HCT116 (cell line): ENCODE results near the gene LIX1. TPM values are rescaled to one million over a fixed set of nuclear protein-coding genes. Genes with fewer than 3 reads are reported as not detected.

Experiments
- ATAC-seq: fragments of 200-7000 bp; cut with Tn5 transposase; 2 replicates; pipeline ENCODE4 v1.9.1; 2020; ENCODE audit warnings: mild to moderate bottlenecking, moderate library complexity
- BruUV-seq: library from RNA; stranded (reverse); fragments of 400-500 nt; replicated peaks from 2 replicates; lab custom pipeline; 2021; lab: Mats Ljungman, UMichigan
- CTCF ChIA-PET: fragments of 300-600 bp; sonication (Branson Sonifier 250); formaldehyde crosslinking; loops from one replicate; lab custom pipeline; 2021; ENCODE audit warnings: antibody characterized with exemption; lab: Charles Lee
- POLR2A ChIA-PET: fragments of 300-600, 350-600 bp; sonication (Branson Sonifier 250); formaldehyde crosslinking; loops from one replicate; lab custom pipeline; 2021; ENCODE audit warnings: antibody characterized with exemption; lab: Charles Lee
- RAD21 ChIA-PET, 2 experiments: fragments of 300-600 bp; sonication (Branson Sonifier 250); formaldehyde crosslinking; loops; one replicate each; lab custom pipeline; 2023; ENCODE audit warnings: low total read pairs in 2 of 2; ENCODE audit not compliant: uncharacterized antibody in 2 of 2, unreplicated experiment in 2 of 2, low non-redundant PET in 1 of 2; lab: Charles Lee
- DNase-seq: peaks from one replicate; pipeline ENCODE4 v3.0.0-alpha.2; 2010; ENCODE audit warnings: low read depth, low spot score
- H2AFZ ChIP-seq: fragments of 200-600 bp; shearing (Covaris generic), sonication (generic); 2 replicates; pipeline ENCODE4 v1.6.1; 2017; ENCODE audit warnings: low read depth, mixed run types, mixed read lengths, antibody characterized with exemption, low read length; ENCODE audit not compliant: poor library complexity, severe bottlenecking
- H3K27ac ChIP-seq: 2 replicates; pipeline ENCODE4 v1.5.1; 2012; ENCODE audit warnings: low read depth, low read length
- H3K27me3 ChIP-seq: fragments of 200-600 bp; sonication (generic); 2 replicates; pipeline ENCODE4 v1.6.1; 2016; ENCODE audit warnings: mixed run types, low read length, mixed read lengths; ENCODE audit not compliant: insufficient read depth
- H3K36me3 ChIP-seq, 2 experiments: fragments of 200-500 bp in 1 of 2; fragments of 200-600 bp in 1 of 2; sonication (Bioruptor generic) in 1 of 2; sonication (generic) in 1 of 2; 2 replicates each; pipeline versions ENCODE4 v1.5.1 to v1.6.1; 2014 to 2016; ENCODE audit warnings: low read length in 2 of 2, inconsistent platforms in 1 of 2, mixed read lengths in 1 of 2, mixed run types in 1 of 2; ENCODE audit not compliant: insufficient read depth in 2 of 2, control insufficient read depth in 1 of 2
- H3K4me1 ChIP-seq, 2 experiments: fragments of 200-600 bp in 1 of 2; sonication (generic) in 1 of 2; 2 replicates each; pipeline versions ENCODE4 v1.5.1 to v1.6.1; 2012 to 2017; ENCODE audit warnings: low read length in 2 of 2, inconsistent platforms in 1 of 2, mild to moderate bottlenecking in 1 of 2, mixed read lengths in 1 of 2, mixed run types in 1 of 2, moderate library complexity in 1 of 2; ENCODE audit not compliant: insufficient read depth in 2 of 2, control insufficient read depth in 1 of 2
- H3K4me2 ChIP-seq: fragments of 200-600 bp; sonication (generic); 2 replicates; pipeline ENCODE4 v1.6.1; 2017; ENCODE audit warnings: mixed run types, low read length, mixed read lengths
- H3K4me3 ChIP-seq, 2 experiments: fragments of 200-600 bp in 1 of 2; sonication (generic) in 1 of 2; replicated peaks in 1 of 2; 2 replicates each; pipeline ENCODE4 v1.5.1; 2011 to 2016; ENCODE audit warnings: low read length in 2 of 2, control low read depth in 1 of 2, low read depth in 1 of 2, mild to moderate bottlenecking in 1 of 2, mixed read lengths in 1 of 2, mixed run types in 1 of 2
- H3K79me2 ChIP-seq: fragments of 200-600 bp; sonication (generic); 2 replicates; pipeline ENCODE4 v1.6.1; 2017; ENCODE audit warnings: mild to moderate bottlenecking, mixed run types, low read length, moderate library complexity, mixed read lengths; ENCODE audit not compliant: insufficient read depth
- H3K9ac ChIP-seq: fragments of 200-600 bp; sonication (generic); 2 replicates; pipeline ENCODE4 v1.6.1; 2016; ENCODE audit warnings: low read length, mixed read lengths
- H3K9me2 ChIP-seq: fragments of 200-600 bp; sonication (generic), shearing (Covaris generic); 2 replicates; pipeline ENCODE4 v1.6.1; 2017; ENCODE audit warnings: mixed run types, mild to moderate bottlenecking, moderate library complexity; ENCODE audit not compliant: insufficient read depth
- H3K9me3 ChIP-seq, 2 experiments: fragments of 200-500 bp in 1 of 2; fragments of 200-600 bp in 1 of 2; sonication (Bioruptor generic) in 1 of 2; sonication (generic) in 1 of 2; 2 replicates each; pipeline ENCODE4 v1.6.1; 2014 to 2017; ENCODE audit warnings: low read length in 2 of 2, mixed read lengths in 2 of 2, inconsistent platforms in 1 of 2, low read depth in 1 of 2, mild to moderate bottlenecking in 1 of 2, mixed run types in 1 of 2, moderate library complexity in 1 of 2; ENCODE audit not compliant: control insufficient read depth in 1 of 2, insufficient read depth in 1 of 2
- H4K20me1 ChIP-seq: fragments of 200-600 bp; sonication (generic), shearing (Covaris generic); 2 replicates; pipeline ENCODE4 v1.6.1; 2017; ENCODE audit warnings: mixed run types, mild to moderate bottlenecking, moderate library complexity; ENCODE audit not compliant: insufficient read depth
- ATF3 ChIP-seq: IDR thresholded peaks from 2 replicates; pipeline ENCODE4 v1.6.1; 2012
- CBX3 ChIP-seq: IDR thresholded peaks from 2 replicates; pipeline ENCODE4 v1.6.1; 2012; ENCODE audit warnings: low read depth
- ELF1 ChIP-seq: IDR thresholded peaks from 2 replicates; pipeline ENCODE4 v1.6.1; 2012; ENCODE audit warnings: low read depth, borderline replicate concordance
- EZH2 ChIP-seq: fragments of 200-600 bp; sonication (generic); IDR thresholded peaks from 2 replicates; pipeline ENCODE4 v1.6.1; 2017; ENCODE audit warnings: antibody characterized with exemption, mixed run types
- EZH2phosphoT487 ChIP-seq: fragments of 200-600 bp; IDR thresholded peaks from 2 replicates; pipeline ENCODE4 v1.6.1; 2018; ENCODE audit warnings: antibody characterized with exemption, borderline replicate concordance
- FOSL1 ChIP-seq: IDR thresholded peaks from 2 replicates; pipeline ENCODE4 v1.6.1; 2012; ENCODE audit warnings: low read depth
- MAX ChIP-seq: IDR thresholded peaks from 2 replicates; pipeline ENCODE4 v1.6.1; 2012
- POLR2A ChIP-seq: IDR thresholded peaks from 2 replicates; pipeline ENCODE4 v1.7.0; 2011; ENCODE audit warnings: borderline replicate concordance; ENCODE audit not compliant: insufficient read depth, insufficient read length; ENCODE audit errors: extremely low read depth
- REST ChIP-seq: IDR thresholded peaks from 2 replicates; pipeline ENCODE4 v1.6.1; 2012; ENCODE audit warnings: low read depth
- SIN3A ChIP-seq: IDR thresholded peaks from 2 replicates; pipeline ENCODE4 v1.6.1; 2012; ENCODE audit warnings: low read depth
- SRF ChIP-seq: IDR thresholded peaks from 2 replicates; pipeline ENCODE4 v1.6.1; 2012; ENCODE audit warnings: low read depth
- TCF7L2 ChIP-seq: IDR thresholded peaks from 2 replicates; pipeline ENCODE4 v1.7.0; 2011; ENCODE audit warnings: borderline replicate concordance, inconsistent platforms; ENCODE audit not compliant: insufficient read depth, insufficient read length; ENCODE audit errors: extremely low read depth
- YY1 ChIP-seq: IDR thresholded peaks from 2 replicates; pipeline ENCODE4 v1.6.1; 2011; ENCODE audit warnings: low read length, low read depth, moderate library complexity, mild to moderate bottlenecking; ENCODE audit not compliant: insufficient replicate concordance; ENCODE audit errors: extremely low read depth
- ZBTB33 ChIP-seq: IDR thresholded peaks from 2 replicates; pipeline ENCODE4 v1.6.1; 2011; ENCODE audit warnings: mild to moderate bottlenecking, low read length, moderate library complexity; ENCODE audit not compliant: insufficient replicate concordance; ENCODE audit errors: extremely low read depth
- intact Hi-C: fragments of 100-400 bp; cut with micrococcal nuclease; formaldehyde crosslinking; loops from 2 replicates; pipeline ENCODE4 v1.10.0; 2022
- total RNA-seq: library from RNA; stranded (reverse); gene quantifications from one replicate; pipeline ENCODE4 v1.2.1, GENCODE V29; 2021; ENCODE audit not compliant: unreplicated experiment

The LIX1 gene
- total RNA-seq, 1 experiment from 2014 or later: not detected

- no peak overlapping the region for H3K4me2 ChIP-seq
- H3K9me3 ChIP-seq: no peaks in the 10 kb centered on the region
- no peaks in the 10 kb centered on the region for H3K79me2 ChIP-seq
- intact Hi-C loops: no loop called here
- no peaks in the 10 kb centered on the region for H3K36me3 ChIP-seq
- H3K9ac ChIP-seq: no peak overlapping the region
- H3K27me3 ChIP-seq: no peaks in the 10 kb centered on the region
- TF ChIP-seq ELF1 (no peak), EZH2 (no peak), TCF7L2 (no peak), POLR2A (no peak), SRF (no peak), SIN3A (no peak), MAX (no peak), REST (no peak), FOSL1 (no peak), ATF3 (no peak), EZH2phosphoT487 (no peak), CBX3 (no peak), YY1 (no peak), ZBTB33 (no peak)
- ATAC-seq (no peak), DNase-seq (no peak)
- H3K27ac ChIP-seq: no peak overlapping the region
- BruUV-seq: no TSS peak
- no peaks in the 10 kb centered on the region for H4K20me1 ChIP-seq
- no peaks in the 10 kb centered on the region for H3K9me2 ChIP-seq
- H3K4me1 ChIP-seq: no peaks in the 10 kb centered on the region
- H3K4me3 ChIP-seq: no peak overlapping the region
- CTCF ChIA-PET: no interaction called here
- POLR2A ChIA-PET: no interaction called here
- H2AFZ ChIP-seq: no peak overlapping the region
- RAD21 ChIA-PET: no interaction called here
Observed at GRCh38 chr5:97118261-97119006, 24.0 kb downstream of the LIX1 start.
